CD14-positive monocyte (primary cell): Measurements from ENCODE around the gene NFE2L2. TPM values are rescaled to one million over a fixed set of nuclear protein-coding genes. Genes with fewer than 3 reads are reported as not detected.

Experiments used
- DNase-seq, 3 donors: peaks; one replicate each; pipeline ENCODE4 v3.0.0-alpha.2; 2011 to 2022
- H2AFZ ChIP-seq: 2 replicates; pipeline ENCODE4 v1.6.0; 2012; ENCODE audit warnings: mild to moderate bottlenecking, low read depth, low read length, inconsistent platforms; ENCODE audit not compliant: insufficient read depth, poor library complexity, severe bottlenecking
- H3K27ac ChIP-seq, 2 donors: 1 replicate in 1 of 2; 2 replicates in 1 of 2; pipeline ENCODE4 v1.5.1; 2012 to 2013; ENCODE audit warnings: low read length in 2 of 2, control low read depth in 1 of 2, inconsistent platforms in 1 of 2, low read depth in 1 of 2, mild to moderate bottlenecking in 1 of 2
- H3K27me3 ChIP-seq, 2 donors: one replicate each; pipeline versions ENCODE4 v1.6.0 to v1.6.1; 2011 to 2013; ENCODE audit warnings: low read length in 2 of 2; ENCODE audit not compliant: control insufficient read depth in 2 of 2, insufficient read depth in 2 of 2
- H3K36me3 ChIP-seq, 2 donors: replicated peaks in 1 of 2; 1 replicate in 1 of 2; 2 replicates in 1 of 2; pipeline versions ENCODE4 v1.5.1 to v1.6.1; 2012 to 2013; ENCODE audit warnings: low read length in 2 of 2, control low read depth in 1 of 2, inconsistent platforms in 1 of 2, mild to moderate bottlenecking in 1 of 2; ENCODE audit not compliant: insufficient read depth in 2 of 2, control insufficient read depth in 1 of 2
- H3K4me1 ChIP-seq, 2 donors: 1 replicate in 1 of 2; 2 replicates in 1 of 2; pipeline versions ENCODE4 v1.5.1 to v1.6.1; 2012 to 2013; ENCODE audit warnings: low read length in 2 of 2, control low read depth in 1 of 2, inconsistent platforms in 1 of 2, mild to moderate bottlenecking in 1 of 2, moderate library complexity in 1 of 2; ENCODE audit not compliant: insufficient read depth in 2 of 2, control insufficient read depth in 1 of 2
- H3K4me2 ChIP-seq: replicated peaks from 2 replicates; pipeline ENCODE3; 2012; ENCODE audit warnings: low read length, moderate library complexity, mild to moderate bottlenecking; ENCODE audit not compliant: poor library complexity, severe bottlenecking; ENCODE audit errors: extremely low read depth
- H3K4me3 ChIP-seq, 3 experiments: fragments of 200-600 bp in 1 of 3; sonication (generic) in 1 of 3; replicated peaks in 1 of 3; 1 replicate in 2 of 3; 2 replicates in 1 of 3; pipeline ENCODE4 v1.5.1; 2011 to 2013; ENCODE audit warnings: low read length in 3 of 3, mild to moderate bottlenecking in 3 of 3, control low read depth in 2 of 3, low read depth in 2 of 3, inconsistent platforms in 1 of 3, moderate library complexity in 1 of 3
- H3K79me2 ChIP-seq: 2 replicates; pipeline ENCODE4 v1.6.0; 2012; ENCODE audit warnings: mild to moderate bottlenecking, control low read depth, inconsistent platforms, low read length, moderate library complexity; ENCODE audit not compliant: insufficient read depth
- H3K9ac ChIP-seq: 2 replicates; pipeline ENCODE4 v1.6.0; 2017; ENCODE audit warnings: low read length, mild to moderate bottlenecking; ENCODE audit not compliant: insufficient read depth, poor library complexity, severe bottlenecking
- H3K9me3 ChIP-seq, 2 donors: replicated peaks in 1 of 2; 1 replicate in 1 of 2; 2 replicates in 1 of 2; pipeline versions ENCODE4 v1.5.1 to v1.6.1; 2012 to 2013; ENCODE audit warnings: low read length in 2 of 2, control low read depth in 1 of 2; ENCODE audit not compliant: control insufficient read depth in 1 of 2, insufficient read depth in 1 of 2
- H4K20me1 ChIP-seq: 2 replicates; pipeline ENCODE4 v1.6.0; 2012; ENCODE audit warnings: mild to moderate bottlenecking, low read length, control low read depth, moderate library complexity; ENCODE audit not compliant: insufficient read depth
- H3K27ac Mint-ChIP-seq, 7 donors: one replicate each; pipeline ENCODE4 v1.8.0; 2020; ENCODE audit warnings: mild to moderate bottlenecking in 7 of 7, mixed read lengths in 7 of 7, moderate library complexity in 6 of 7, inconsistent platforms in 2 of 7
- H3K27me3 Mint-ChIP-seq, 3 donors: one replicate each; pipeline ENCODE4 v1.8.0; 2021 to 2022; ENCODE audit warnings: low read depth in 3 of 3, mild to moderate bottlenecking in 3 of 3, mixed read lengths in 3 of 3, moderate library complexity in 3 of 3, inconsistent platforms in 1 of 3
- H3K36me3 Mint-ChIP-seq, 2 donors: one replicate each; pipeline ENCODE4 v1.8.0; 2020; ENCODE audit warnings: mixed read lengths in 2 of 2, inconsistent platforms in 1 of 2, mild to moderate bottlenecking in 1 of 2
- H3K4me1 Mint-ChIP-seq: one replicate; pipeline ENCODE4 v1.8.0; 2020; ENCODE audit warnings: mild to moderate bottlenecking, mixed read lengths
- H3K4me3 Mint-ChIP-seq, 2 donors: one replicate each; pipeline ENCODE4 v1.8.0; 2020; ENCODE audit warnings: mild to moderate bottlenecking in 2 of 2, mixed read lengths in 2 of 2, moderate library complexity in 1 of 2
- H3K9me3 Mint-ChIP-seq, 7 donors: one replicate each; pipeline ENCODE4 v1.8.0; 2020 to 2022; ENCODE audit warnings: mixed read lengths in 7 of 7, mild to moderate bottlenecking in 6 of 7, moderate library complexity in 6 of 7, inconsistent platforms in 2 of 7
- CTCF ChIP-seq: fragments of 200-600 bp; IDR thresholded peaks from one replicate; pipeline ENCODE4 v1.8.0; 2022; ENCODE audit warnings: antibody characterized with exemption, mild to moderate bottlenecking
- WGBS: methylation state at CpG from one replicate; pipeline ENCODE4 v1.1.5; 2013; ENCODE audit warnings: missing lambda C conversion rate; ENCODE audit not compliant: insufficient coverage; 5-methylcytosine and 5-hydroxymethylcytosine counted together
- intact Hi-C, 2 donors: fragments of 100-400 bp; cut with micrococcal nuclease; formaldehyde crosslinking; loops; one replicate each; pipeline versions ENCODE4 v1.15.0 to v1.15.1; 2023
- polyA plus RNA-seq, 3 donors: library from polyadenylated mRNA; depleted of rRNA in 1 of 3; unstranded in 2 of 3; stranded (reverse) in 1 of 3; fragments of 300-500 nt in 2 of 3; fragments of >200 nt in 1 of 3; fragmentation: Illumina TruSeq in 2 of 3; gene quantifications; 1 replicate in 2 of 3; 2 replicates in 1 of 3; pipeline ENCODE4 v1.2.3, GENCODE V29; 2012 to 2021

NFE2L2 gene
- polyA plus RNA-seq, 3 donors, result 38.7 to 51.6 (median 46.6) TPM

- H3K4me3 Mint-ChIP-seq, result no peak overlapping the region
- peaks cover 14 to 16% of the 10 kb centered on the region in 2 donors for H3K4me1 ChIP-seq
- H3K27ac ChIP-seq, result no peak overlapping the region
- no peaks in the 10 kb centered on the region for H3K36me3 ChIP-seq
- no peak overlapping the region for H2AFZ ChIP-seq
- H3K27me3 ChIP-seq, result no peaks in the 10 kb centered on the region
- TF ChIP-seq CTCF, result no peak
- WGBS, result 100% methylated on average over 1 of the region's 1 CpG
- no peaks in the 10 kb centered on the region for H3K9me3 Mint-ChIP-seq
- peaks cover 25% of the 10 kb centered on the region for H3K4me1 Mint-ChIP-seq
- H4K20me1 ChIP-seq, result no peaks in the 10 kb centered on the region
- H3K9me3 ChIP-seq, result no peaks in the 10 kb centered on the region
- no peak overlapping the region for H3K4me2 ChIP-seq
- no peak for DNase-seq
- peaks cover under 1 to 18% of the 10 kb centered on the region in 2 donors for H3K36me3 Mint-ChIP-seq
- H3K27ac Mint-ChIP-seq, result no peak overlapping the region
- H3K4me3 ChIP-seq, result no peak overlapping the region
- no peaks in the 10 kb centered on the region for H3K79me2 ChIP-seq
- intact Hi-C loops, result no loop called here
- H3K9ac ChIP-seq, result no peak overlapping the region
- H3K27me3 Mint-ChIP-seq, result peaks cover 0 to 2% (median 0%) of the 10 kb centered on the region in 3 donors
Observed at GRCh38 chr2:177287814-177288213, 23.3 kb upstream of the NFE2L2 start.

DNA sequence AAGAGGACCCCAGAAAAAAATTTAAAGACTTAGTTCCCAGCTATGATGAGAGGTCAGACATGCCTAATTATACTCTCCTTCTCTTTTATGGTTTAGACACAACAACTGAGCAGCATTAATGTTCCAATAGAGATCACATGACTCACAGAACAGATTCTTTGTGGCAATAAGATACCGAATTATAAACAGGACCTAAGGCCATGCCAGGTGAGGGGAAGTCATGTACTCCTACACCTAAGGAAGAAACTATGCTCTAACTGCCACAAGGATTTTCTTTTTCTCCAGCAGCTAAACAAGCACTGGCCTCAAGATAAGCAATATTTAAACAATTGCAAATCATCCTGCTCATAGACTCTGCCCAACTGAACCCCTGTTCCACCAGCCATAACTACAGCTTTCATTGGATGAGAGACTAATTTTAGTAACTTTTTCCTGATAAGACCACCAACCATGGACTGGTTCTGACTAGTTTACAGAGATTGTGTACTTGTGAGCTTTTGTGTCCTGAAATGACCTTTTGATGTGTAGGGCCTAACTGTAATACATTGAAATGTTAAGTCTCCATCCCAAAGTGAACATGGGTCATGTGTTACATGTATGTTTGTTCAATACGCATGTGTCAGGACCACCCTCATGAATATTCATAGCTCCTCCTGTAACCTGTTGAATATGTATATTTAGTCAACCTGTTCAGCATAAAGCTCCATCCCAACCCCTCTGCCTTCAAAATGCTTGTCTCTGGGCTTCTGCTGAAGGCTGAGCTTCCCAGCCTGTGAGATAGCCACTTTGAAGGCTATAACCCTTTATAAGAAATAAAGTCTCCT is 21.6 kb upstream of the NFE2L2 start:
- H3K4me3 ChIP-seq, result no peak overlapping the region
- H3K27ac ChIP-seq, result no peak overlapping the region
- H3K27me3 Mint-ChIP-seq, result peaks cover 0 to 2% (median 0%) of the 10 kb centered on the region in 3 donors
- no peaks in the 10 kb centered on the region for H4K20me1 ChIP-seq
- no peak for DNase-seq
- no peak overlapping the region for H2AFZ ChIP-seq
- no CpG with 5 or more reads among the region's 2 CpGs for WGBS
- no peaks in the 10 kb centered on the region for H3K79me2 ChIP-seq
- no peak overlapping the region for H3K9ac ChIP-seq
- peaks cover 6 to 22% of the 10 kb centered on the region in 2 donors for H3K36me3 Mint-ChIP-seq
- no peaks in the 10 kb centered on the region for H3K27me3 ChIP-seq
- H3K4me1 Mint-ChIP-seq, result peaks cover 42% of the 10 kb centered on the region
- TF ChIP-seq CTCF, result no peak
- H3K9me3 Mint-ChIP-seq, result peaks cover 0 to 3% (median 0%) of the 10 kb centered on the region in 7 donors
- no peak overlapping the region for H3K4me3 Mint-ChIP-seq
- H3K36me3 ChIP-seq, result no peaks in the 10 kb centered on the region
- intact Hi-C loops, result no loop called here
- no peaks in the 10 kb centered on the region for H3K9me3 ChIP-seq
- peaks cover 25 to 27% of the 10 kb centered on the region in 2 donors for H3K4me1 ChIP-seq
- no peak overlapping the region for H3K4me2 ChIP-seq
- H3K27ac Mint-ChIP-seq, result no peak overlapping the region
